NCI-H345 (cell line): ENCODE results near the gene NEK1.
A peak's percentile ranks its signal among the peaks of the same experiment; 100 is the strongest.

ENCODE experiments used
- DNase-seq: peaks from one replicate; lab custom pipeline; 2025; lab: John Stamatoyannopoulos, UW

The NEK1 gene

DNA sequence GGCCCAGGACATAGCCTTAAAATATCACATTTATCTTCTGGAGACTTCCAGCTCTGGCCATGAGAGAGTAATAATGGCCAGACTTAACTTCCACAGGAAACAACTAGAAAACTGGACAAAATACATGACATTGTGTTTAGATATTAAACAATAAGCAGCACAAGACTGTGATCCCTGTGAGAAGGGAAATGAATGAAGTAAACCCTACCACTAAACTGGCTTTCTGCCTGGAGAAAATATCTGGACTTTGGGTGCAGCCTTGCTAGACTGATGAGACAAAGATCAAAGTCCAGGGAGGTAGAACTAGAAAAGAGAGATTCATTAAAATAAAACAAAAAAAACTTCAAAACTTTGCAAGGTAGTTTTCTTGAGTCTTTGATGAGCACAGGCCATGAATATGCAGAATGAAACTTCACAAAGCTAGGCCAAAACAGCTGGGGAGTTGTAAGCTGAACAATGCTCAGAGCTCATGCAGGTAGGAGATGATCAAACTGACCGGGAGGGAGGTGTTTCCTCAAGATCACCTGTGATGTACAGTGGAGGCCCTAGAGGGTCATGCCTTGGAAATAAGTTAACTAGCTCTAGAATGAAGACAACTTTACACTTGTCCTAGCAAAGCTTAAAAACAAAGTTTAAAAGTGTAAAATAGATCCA, 194.6 kb downstream of the NEK1 start:
- DNase-seq = no peak

DNA sequence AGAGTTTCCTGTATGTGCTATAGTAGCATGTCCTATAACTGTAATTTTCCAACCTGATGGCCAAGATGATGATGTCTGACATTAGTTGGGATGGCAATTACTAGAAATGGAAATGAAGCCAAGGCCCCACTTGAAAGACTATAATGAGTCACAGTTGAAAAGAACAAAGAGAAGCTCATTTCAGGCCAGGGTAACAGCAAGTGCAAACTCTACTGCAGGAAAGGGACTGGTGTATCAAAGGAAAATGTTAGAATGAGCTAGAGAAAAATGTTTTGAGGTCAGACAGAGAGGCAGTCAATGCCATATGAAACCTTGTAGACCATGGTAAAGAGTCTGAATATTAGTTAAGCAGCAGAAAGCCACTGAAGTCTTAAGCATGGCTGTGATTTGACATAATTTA, 195.4 kb downstream of the NEK1 start:
- no peak for DNase-seq

DNA sequence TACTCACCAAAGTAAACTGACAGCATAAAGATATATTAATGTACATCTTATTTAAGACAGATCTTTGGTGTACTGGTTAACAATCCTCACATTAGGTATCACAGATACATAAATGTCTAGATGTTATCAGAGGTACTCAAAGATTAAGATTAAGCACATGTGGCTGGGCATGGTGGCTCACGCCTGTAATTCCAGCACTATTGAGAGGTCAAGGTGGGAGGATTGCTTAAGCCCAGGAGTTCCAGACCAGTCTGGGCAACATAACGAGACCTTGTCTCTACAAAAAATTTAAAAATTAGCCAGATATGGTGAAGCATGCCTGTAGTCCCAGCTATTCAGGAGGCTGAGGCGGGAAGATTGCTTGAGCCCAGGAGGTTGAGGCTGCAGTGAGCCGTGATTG, 195.9 kb downstream of the NEK1 start:
- DNase-seq = no peak

DNA sequence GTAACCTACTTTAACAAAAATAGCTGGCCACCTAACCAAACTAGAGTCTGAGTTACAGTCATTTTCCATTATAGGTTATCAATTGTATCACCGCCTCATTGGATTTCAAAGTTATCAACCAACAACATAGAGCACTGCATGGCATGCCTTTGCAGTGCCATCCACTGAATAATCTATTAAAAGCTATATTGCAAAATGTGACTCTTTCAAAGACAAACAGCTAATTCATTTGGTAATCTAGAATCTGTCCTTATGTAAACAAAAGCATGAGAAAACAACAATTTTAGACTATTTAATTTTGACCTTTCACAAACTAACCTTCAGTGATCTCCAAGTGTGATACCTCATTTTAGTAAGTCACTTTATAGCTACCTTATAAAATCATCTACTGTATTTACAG, 197.5 kb downstream of the NEK1 start:
- no peak for DNase-seq

DNA sequence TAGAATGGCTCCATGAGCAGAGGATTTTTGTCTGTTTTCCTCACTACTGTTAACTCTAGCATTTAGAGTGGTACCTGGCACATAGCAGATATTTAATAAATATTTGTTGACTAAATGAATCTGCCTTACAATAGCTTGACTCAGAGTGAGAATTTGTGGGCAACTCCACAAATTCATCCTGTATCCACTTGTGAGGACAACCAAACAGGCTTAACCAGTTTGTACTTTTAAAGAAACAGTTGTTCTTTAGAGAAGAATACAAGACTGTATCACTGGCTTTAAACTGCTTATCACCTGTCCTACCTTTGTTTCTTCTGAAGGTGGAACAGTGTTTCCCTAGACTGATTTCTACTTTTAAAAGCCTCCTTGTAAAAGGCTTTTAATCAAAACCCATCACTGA, 200.3 kb downstream of the NEK1 start:
- DNase-seq = no peak

DNA sequence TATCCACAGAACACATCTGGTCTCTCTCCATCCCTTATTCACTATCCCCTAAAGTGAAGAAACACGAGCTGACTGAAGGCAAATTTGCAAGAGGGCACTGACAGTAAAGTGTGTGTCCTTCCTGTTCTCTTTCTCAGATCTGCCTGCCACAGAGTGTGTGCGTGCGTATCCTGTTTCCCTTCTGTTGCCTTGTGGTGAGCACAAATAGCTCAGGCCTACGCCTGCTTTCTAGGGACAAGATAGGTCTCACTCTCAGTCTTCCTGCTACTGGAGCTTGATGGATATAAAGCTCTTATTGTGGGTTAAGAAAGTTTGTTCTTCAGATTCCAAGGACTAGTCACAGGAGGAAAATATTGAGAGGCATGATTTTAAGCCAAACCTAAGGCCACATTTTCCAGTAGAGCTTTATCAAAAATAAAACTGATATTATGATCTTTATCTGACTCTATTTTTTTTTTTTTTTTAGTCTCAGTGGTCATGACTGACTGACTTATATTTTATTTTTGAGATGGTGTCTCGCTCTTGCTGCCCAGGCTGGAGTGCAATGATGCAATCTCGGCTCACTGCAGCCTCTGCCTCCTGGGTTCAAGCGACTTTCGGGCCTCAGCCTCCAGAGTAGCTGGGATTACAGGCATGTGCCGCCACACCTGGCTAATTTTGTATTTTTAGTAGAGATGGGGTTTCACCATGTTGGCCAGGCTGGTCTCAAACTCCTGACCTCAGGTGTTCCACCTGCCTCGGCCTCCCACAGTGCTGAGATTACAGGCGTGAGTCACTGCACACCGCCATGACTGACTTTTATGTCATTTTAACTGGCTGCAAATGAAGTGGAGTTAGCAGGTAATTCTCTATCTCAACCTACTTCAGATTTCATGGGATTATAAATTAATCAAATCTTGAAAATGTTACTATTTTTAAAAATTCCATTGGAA, 201.3 kb downstream of the NEK1 start:
- DNase-seq = no peak

DNA sequence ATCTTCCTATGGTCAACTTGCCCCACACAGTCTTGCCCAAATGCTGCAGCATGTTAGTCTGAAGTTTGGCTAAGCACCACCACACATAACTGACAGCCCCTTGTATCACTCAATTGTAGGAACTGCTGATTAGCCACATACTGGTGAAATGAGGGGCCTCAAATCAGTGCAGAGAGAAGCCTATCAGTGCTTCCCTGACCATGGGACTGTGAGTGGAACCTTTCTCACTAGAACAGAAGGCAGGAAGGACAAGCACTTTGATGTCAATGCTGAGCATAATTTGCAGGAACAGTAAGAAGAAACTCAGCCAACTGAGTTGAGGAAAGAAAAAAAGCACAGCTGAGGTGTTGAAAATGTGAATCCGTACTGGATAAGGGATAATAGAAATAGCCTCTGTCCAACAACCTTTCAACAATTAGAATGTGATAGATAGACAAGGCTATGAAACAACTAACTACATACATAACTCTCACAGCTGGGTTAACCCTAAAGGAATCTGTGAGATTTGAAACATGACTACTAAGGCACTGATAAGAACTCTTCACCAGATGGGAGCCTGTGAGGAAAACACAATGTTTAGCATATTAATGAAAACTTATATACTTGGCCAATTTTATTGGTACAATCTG, 205.1 kb downstream of the NEK1 start:
- DNase-seq = no peak

DNA sequence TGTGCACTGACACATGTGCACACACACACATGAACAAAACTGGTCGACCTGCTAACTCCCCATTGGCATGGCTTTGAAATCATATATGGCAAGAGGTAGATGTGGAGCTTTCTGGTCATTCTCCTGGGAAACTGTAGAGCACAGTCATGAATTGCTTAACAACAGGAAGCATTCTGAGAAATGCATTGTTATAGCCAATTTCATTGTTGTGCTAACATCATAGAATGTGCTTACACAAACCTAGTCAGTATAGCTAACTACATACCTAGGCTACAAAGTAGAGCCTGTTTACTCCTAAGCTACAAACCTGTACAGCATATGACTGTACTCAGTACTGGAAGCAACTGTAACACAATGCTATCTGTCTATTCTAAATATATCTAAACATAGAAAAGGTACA, 207.4 kb downstream of the NEK1 start:
- no peak for DNase-seq

DNA sequence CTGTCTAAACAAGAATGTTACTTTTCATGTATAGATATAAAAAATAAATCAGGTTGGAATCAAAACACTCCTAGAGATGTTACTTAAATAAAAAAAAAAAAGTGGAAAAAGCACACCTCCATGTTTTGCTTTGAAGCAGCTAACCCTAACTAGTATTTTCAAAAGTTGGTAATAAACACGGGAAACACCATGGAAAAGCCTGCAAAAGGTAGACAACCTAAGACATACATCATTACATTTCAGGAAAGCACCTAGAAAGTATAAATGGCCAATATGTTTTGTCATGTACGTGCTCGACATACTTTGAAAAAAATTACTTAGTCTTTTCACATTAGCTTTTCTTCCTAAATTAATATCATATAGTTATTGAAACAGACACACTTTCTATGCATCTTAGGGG, 211.6 kb downstream of the NEK1 start:
- DNase-seq = no peak

DNA sequence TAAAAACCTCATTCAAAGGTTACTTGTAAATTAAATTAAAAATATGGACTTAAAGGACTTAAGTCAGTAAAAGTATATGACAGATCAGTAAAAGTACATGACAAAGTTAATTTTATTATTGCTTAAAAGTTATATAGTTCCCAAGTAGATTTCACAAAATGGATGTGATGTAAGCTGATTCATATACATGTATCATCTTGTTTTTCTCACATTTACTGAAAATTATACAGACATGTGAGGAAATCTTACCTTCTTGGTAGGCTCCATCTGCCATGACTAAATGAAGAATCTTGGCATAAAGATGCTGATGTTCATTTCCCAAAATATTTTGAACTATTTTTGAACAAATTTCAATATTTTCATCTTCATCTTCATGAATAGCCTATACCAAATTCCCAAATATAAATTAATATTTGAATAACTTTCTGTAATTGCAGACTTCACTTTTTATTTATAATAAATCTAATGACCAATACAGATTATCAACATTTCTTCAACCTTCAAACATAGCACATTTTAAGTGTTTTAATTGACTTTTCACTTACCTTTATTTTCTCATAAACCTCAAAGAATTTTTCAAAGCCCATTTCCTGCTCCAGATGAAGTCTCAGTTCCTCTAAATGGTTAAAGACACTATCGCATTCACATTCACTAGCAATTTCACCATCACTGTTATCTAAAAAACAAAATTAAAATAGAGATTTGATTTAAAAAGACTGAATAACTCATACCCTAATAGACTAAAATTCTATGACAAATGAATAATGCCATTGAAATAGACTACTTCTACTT, 212.2 kb downstream of the NEK1 start:
- no peak for DNase-seq

DNA sequence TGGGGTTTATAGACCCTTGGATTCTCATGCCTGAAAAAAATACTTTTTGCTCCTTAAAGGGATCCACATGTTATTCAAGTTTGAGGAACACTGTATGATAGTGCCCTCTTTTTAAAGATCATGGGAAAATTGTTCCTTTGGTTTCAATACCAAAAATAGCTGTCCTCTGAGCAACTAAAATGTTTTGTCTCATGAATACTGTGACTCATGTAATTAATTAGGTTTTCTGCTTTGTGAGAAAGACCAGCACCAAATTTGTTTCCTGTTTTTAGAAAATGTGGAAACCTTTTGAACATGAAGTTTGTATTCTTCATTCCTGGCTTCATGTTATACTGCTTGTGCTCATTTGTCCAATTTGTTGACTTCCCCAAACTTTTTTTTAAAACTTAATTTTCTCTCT, 214.1 kb downstream of the NEK1 start:
- no peak for DNase-seq

DNA sequence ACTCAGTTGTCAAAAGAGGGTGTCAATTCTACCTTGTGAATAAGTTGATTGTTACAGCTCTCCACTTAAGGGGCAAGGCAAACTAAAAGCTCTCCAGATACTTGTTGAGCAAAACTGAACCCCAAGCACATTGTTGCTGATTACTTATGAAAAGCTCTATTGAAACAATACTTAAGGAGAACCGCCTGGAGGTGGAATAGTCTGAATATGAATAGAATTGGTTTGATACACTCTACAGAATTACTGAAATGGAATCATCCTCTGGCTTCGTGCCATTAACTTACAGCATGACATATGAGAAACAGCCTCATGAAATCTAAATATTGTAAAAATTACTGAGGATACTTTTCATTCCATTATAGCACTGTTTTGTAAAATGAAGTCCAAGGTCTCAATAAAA, 214.6 kb downstream of the NEK1 start:
- peak; percentile 75 for DNase-seq

DNA sequence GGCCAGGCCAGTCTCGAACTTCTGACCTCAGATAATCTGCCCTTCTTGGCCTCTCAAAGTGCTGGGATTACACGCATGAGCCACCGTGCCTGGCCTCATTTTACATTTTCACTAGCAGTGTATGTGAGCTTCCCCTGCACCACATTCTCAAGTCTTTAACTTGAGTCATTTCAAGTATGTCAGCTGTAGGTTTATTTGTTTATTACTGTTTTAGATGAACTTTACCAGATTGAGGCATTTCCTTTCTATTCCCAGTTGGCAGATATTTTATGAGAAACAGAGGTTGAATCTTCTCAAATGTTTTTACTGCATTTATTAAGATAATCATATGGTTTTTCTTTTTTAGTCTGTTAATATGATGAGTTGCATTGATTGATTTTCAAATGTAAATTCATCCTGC, 227.0 kb downstream of the NEK1 start:
- no peak for DNase-seq

DNA sequence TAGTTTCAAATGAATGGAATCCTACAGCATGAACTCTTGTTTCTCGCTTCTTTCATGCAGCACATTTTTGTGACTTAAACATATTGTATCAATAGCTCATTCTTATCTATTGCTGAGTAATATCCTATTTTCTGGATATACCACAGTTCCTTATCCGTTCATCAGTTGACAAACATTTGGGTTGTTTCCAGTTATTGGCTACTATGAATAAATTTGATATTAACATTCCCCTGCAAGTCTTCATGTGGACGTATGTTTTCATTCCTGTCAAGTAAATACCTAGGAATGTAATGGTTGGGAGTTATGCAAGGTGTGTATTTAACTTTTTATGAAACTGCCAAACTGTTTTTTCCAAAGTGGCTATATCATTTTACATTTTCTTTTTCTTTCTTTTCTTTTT, 227.6 kb downstream of the NEK1 start:
- DNase-seq = no peak

DNA sequence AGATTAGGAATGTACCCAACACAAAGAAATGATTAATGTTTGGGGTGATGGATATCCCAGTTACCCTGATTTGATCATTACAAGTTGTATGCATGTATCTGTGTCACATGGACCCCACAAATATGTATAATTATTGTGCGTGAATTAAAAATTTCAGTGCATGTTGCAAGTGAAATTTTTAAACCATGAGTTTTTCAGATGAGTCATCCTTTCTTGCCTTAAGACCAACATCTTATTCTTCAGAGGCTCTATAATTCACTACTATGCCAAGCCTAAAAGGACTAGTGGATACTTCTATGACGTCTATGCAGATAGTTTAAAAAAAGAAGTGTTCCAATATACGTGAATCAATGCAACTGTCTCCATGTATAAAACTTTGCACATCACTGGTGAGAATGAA, 228.7 kb downstream of the NEK1 start:
- no peak for DNase-seq

DNA sequence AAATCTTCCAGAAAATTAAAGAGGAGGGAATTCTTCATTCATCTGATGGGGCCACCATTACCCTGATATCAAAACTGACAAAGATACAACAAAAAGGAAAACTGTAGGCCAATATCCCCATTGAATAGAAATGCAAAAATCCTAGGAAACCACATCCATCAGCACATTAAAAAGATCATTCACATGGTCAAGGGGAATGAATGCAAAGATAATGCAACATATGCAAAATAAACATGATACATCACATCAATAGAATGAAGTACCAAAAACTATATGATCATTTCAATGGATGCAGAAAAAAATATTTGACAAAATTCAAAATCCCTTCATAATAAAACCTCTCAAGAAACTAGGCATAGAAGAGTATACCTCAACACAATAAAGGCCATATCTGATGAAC, 232.7 kb downstream of the NEK1 start:
- DNase-seq = no peak

DNA sequence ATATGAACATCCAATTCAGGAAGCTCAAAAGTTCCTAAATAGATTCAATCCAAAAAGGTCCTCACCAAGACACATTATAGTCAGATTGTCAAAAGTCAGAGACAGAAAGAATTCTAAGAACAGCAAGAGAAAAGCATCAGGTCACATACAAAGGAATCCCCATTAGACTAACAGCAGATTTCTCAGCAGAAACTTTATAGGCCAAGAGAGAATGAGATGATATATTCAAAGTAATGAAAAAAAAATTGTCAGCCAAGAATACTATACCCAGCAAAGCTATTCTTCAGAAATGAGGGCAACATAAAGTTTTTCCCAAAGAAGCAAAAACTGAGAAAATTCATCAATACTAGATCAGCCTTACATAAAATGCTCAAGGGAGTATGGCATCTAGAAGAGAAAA, 235.0 kb downstream of the NEK1 start:
- no peak for DNase-seq

DNA sequence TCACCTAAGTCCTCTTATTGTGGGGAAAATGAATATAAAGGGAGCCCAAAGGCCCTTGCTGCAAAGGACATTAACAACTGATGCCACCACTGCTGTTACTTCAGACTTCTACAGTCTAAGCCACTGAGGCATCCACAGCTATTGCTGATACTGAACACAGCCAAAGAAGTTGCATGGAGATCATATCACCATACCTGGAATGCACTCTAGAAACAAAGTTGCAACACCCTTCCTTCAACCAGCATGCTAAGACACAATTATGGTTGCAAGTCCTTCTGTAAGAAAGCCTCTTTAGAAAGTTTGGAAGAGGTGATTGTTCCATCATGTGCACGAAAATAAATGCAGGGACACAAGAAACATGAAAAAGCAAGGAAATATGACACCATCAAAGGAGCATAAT, 236.0 kb downstream of the NEK1 start:
- no peak for DNase-seq

DNA sequence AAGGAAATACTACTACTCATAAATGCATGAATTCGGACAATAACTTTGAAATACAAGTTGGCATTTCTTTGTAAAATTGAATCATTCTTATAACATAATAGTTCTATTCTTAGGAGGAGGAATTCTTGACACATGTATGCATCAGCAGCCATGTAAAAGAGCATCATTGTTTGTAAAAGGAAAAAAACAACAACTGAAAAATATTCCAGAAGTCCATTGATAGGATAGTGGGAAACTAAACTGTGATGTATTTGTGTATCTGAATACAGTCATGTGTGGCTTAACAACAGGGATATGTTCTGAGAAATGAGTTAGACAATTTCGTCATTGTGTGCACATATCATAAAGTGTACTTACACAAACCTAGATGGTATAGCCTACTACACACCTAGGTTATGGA, 239.6 kb downstream of the NEK1 start:
- no peak for DNase-seq

DNA sequence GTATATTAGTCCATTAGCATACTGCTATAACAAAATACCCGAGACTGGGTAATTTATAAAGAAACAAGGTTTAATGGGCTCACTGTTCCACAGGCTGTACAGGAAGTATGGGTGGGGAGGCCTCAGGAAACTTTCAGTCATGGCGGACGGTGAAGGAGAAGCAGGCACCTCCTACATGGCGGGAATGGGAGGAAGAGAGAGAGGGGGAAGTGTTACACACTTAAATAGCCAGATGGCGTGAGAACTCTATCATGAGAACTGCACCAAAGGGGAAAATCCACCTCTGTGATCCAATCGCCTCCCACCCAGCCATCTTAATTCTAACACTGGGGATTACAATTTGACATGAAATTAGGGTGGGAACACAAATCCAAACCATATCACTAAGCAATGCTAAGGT, 242.7 kb downstream of the NEK1 start:
- no peak for DNase-seq

DNA sequence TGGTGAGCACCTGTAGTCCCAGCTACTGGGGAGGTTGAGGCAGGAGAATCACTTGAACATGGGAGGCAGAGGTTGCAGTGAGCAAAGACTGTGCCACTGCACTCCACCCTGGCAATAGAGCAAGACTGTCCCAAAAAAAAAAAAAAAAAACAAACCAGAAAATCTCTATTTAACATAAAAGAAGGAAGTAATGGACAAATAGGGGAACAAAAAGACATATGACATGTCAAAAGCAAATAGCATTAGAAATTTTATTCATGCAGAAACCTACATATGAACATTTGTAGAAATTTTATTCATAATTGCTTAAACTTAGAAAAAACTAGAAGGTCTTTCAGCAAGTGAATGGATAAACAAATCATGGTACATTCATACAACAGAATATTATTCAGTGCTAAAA, 244.6 kb downstream of the NEK1 start:
- DNase-seq = no peak

DNA sequence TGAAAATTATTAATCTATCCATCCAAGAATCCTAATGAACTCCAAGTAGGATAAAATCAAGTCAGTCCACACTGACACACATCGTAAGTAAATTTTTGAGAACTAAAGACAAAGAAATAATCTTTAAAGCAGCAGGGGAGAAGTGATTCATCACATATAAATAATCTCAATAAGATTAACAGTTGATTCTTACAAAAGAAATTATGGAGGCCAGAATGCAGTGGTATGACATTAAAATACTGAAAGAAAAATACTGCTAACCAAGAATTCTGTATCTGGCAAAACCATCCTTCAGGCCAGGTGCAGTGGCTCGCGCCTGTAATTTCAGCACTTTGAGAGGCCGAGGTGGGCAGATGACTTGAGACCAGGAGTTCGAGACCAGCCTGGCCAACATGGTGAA, 245.6 kb downstream of the NEK1 start:
- no peak for DNase-seq
